Smooth muscle cell (in vitro differentiated cells): ENCODE measurements around the gene URGCP. TPM values are rescaled to one million over a fixed set of nuclear protein-coding genes. Genes with fewer than 3 reads are reported as not detected.

ENCODE experiments used
- DNase-seq: peaks from one replicate; lab custom pipeline; 2025; ENCODE audit not compliant: unreplicated experiment; lab: John Stamatoyannopoulos, UW
- H2AFZ ChIP-seq: fragments of 200-600 bp; sonication (generic); 2 replicates; pipeline ENCODE4 v1.6.0; 2016; ENCODE audit warnings: antibody characterized with exemption, low read depth, mild to moderate bottlenecking
- H3F3A ChIP-seq: fragments of 200-600 bp; sonication (generic); 2 replicates; pipeline ENCODE4 v1.6.0; 2017; ENCODE audit warnings: antibody characterized with exemption, low read depth
- H3K27ac ChIP-seq: fragments of 200-600 bp; sonication (generic); 2 replicates; pipeline ENCODE4 v1.5.1; 2016; ENCODE audit warnings: low read depth, mild to moderate bottlenecking
- H3K27me3 ChIP-seq: fragments of 200-600 bp; sonication (generic); 2 replicates; pipeline ENCODE4 v1.6.1; 2016; ENCODE audit warnings: low read depth, mild to moderate bottlenecking
- H3K36me3 ChIP-seq: fragments of 200-600 bp; sonication (generic); 2 replicates; pipeline ENCODE4 v1.5.1; 2016; ENCODE audit warnings: low read depth
- H3K4me1 ChIP-seq: fragments of 200-600 bp; sonication (generic); 2 replicates; pipeline ENCODE4 v1.5.1; 2016; ENCODE audit warnings: low read depth
- H3K4me2 ChIP-seq: fragments of 200-600 bp; sonication (generic); 2 replicates; pipeline ENCODE4 v1.6.0; 2016; ENCODE audit warnings: mild to moderate bottlenecking
- H3K4me3 ChIP-seq: fragments of 200-600 bp; sonication (generic); 2 replicates; pipeline ENCODE4 v1.5.1; 2016; ENCODE audit warnings: mild to moderate bottlenecking
- H3K79me2 ChIP-seq: fragments of 200-600 bp; sonication (generic); 2 replicates; pipeline ENCODE4 v1.6.0; 2016; ENCODE audit warnings: low read depth, mild to moderate bottlenecking
- H3K9ac ChIP-seq: fragments of 200-600 bp; sonication (generic); 2 replicates; pipeline ENCODE4 v1.6.0; 2016; ENCODE audit warnings: low read depth
- H3K9me3 ChIP-seq: fragments of 200-600 bp; sonication (generic); replicated peaks from 2 replicates; pipeline ENCODE4 v1.5.1; 2016; ENCODE audit warnings: low read depth
- H4K20me1 ChIP-seq: fragments of 200-600 bp; sonication (generic); 2 replicates; pipeline ENCODE4 v1.6.0; 2016; ENCODE audit warnings: low read depth
- CTCF ChIP-seq: fragments of 200-600 bp; sonication (generic); IDR thresholded peaks from 2 replicates; pipeline ENCODE4 v1.5.1; 2017; ENCODE audit warnings: borderline replicate concordance, mild to moderate bottlenecking, antibody characterized with exemption; ENCODE audit not compliant: insufficient read depth, poor library complexity, severe bottlenecking
- WGBS: methylation state at CpG from one replicate; pipeline ENCODE4 v1.1.7; 2016; ENCODE audit warnings: low lambda C conversion rate; 5-methylcytosine and 5-hydroxymethylcytosine counted together
- polyA plus RNA-seq: library from polyadenylated mRNA; unstranded; fragments of >200 nt; fragmentation: Nextera tagmentation; extraction: Ambion mirVana; gene quantifications from 2 replicates; pipeline ENCODE4 v1.2.1, GENCODE V29; 2016
- total RNA-seq: library from RNA; depleted of rRNA; stranded (reverse); fragments of >200 nt; gene quantifications from 2 replicates; pipeline ENCODE4 v1.2.3, GENCODE V29; 2014

Gene URGCP
- total and polyA plus RNA-seq, 2 experiments from 2014 or later, result 20.4 to 24.8 TPM

- DNase-seq, result no peak
- 83% methylated on average over 1 of the region's 1 CpG for WGBS
- Histone ChIP-seq H3K9ac (no peak overlapping the region), H3K36me3 (no peaks in the 10 kb centered on the region), H4K20me1 (no peaks in the 10 kb centered on the region), H3K79me2 (no peaks in the 10 kb centered on the region), H3K4me2 (no peak overlapping the region), H3K27ac (no peak overlapping the region), H3F3A (no peaks in the 10 kb centered on the region), H3K9me3 (no peaks in the 10 kb centered on the region), H3K27me3 (no peaks in the 10 kb centered on the region), H3K4me1 (no peaks in the 10 kb centered on the region), H2AFZ (no peak overlapping the region), H3K4me3 (no peak overlapping the region)
- no peak for TF ChIP-seq CTCF
These were observed 49.4 kb downstream of the URGCP start for GRCh38 chr7:43856996-43857395.

GRCh38 chr7:43856316-43856715 lies 50.1 kb downstream of the URGCP start:
- Histone ChIP-seq H3K4me1 (no peaks in the 10 kb centered on the region), H3K27me3 (no peaks in the 10 kb centered on the region), H2AFZ (no peak overlapping the region), H3K9ac (no peak overlapping the region), H4K20me1 (no peaks in the 10 kb centered on the region), H3F3A (no peaks in the 10 kb centered on the region), H3K4me3 (no peak overlapping the region), H3K4me2 (no peak overlapping the region), H3K36me3 (no peaks in the 10 kb centered on the region), H3K27ac (no peak overlapping the region), H3K79me2 (no peaks in the 10 kb centered on the region), H3K9me3 (no peaks in the 10 kb centered on the region)
- TF ChIP-seq CTCF, result no peak
- DNase-seq, result no peak
- 99% methylated on average over 4 of the region's 4 CpGs for WGBS

GRCh38 chr7:43855176-43855575 lies 51.2 kb downstream of the URGCP start:
- no peaks in the 10 kb centered on the region for H3K9me3 ChIP-seq
- no peaks in the 10 kb centered on the region for H3K4me1 ChIP-seq
- H3K4me2 ChIP-seq, result no peak overlapping the region
- H3K36me3 ChIP-seq, result no peaks in the 10 kb centered on the region
- H2AFZ ChIP-seq, result no peak overlapping the region
- H3K9ac ChIP-seq, result no peak overlapping the region
- no peaks in the 10 kb centered on the region for H3K27me3 ChIP-seq
- H4K20me1 ChIP-seq, result no peaks in the 10 kb centered on the region
- H3K27ac ChIP-seq, result no peak overlapping the region
- H3K4me3 ChIP-seq, result no peak overlapping the region
- H3K79me2 ChIP-seq, result no peaks in the 10 kb centered on the region
- no peaks in the 10 kb centered on the region for H3F3A ChIP-seq
- no peak for TF ChIP-seq CTCF
- DNase-seq, result no peak

GRCh38 chr7:43851805-43852204 lies 54.6 kb downstream of the URGCP start:
- no peaks in the 10 kb centered on the region for H4K20me1 ChIP-seq
- H3K27me3 ChIP-seq, result no peaks in the 10 kb centered on the region
- no peak overlapping the region for H2AFZ ChIP-seq
- no peak for DNase-seq
- no peaks in the 10 kb centered on the region for H3K36me3 ChIP-seq
- H3K79me2 ChIP-seq, result no peaks in the 10 kb centered on the region
- no peaks in the 10 kb centered on the region for H3F3A ChIP-seq
- no peak overlapping the region for H3K4me2 ChIP-seq
- no peaks in the 10 kb centered on the region for H3K9me3 ChIP-seq
- no peak overlapping the region for H3K9ac ChIP-seq
- H3K27ac ChIP-seq, result no peak overlapping the region
- no peak for TF ChIP-seq CTCF
- no peak overlapping the region for H3K4me3 ChIP-seq
- WGBS, result 80% methylated on average over 2 of the region's 2 CpGs
- no peaks in the 10 kb centered on the region for H3K4me1 ChIP-seq
